Measurements from ENCODE around the gene LAMP5.

Gene LAMP5

DNA sequence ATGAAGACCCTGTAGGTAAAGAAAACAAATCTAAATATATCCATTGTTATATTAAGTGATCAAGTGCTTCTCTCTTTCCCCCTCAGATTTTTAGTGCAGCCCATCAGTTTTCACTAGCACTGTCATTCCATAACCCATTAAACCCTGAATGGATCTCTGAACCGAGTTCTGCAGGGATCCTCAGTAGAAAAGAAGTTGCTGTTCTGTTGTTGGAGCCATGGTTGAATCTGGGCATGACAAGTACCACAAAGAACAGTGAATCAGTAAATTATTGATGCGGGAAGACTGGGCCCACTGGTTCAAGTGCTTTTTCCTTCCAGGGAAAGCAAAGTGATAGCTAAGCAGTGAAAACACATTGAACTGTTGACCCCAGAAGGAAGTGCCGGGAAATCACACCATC, 60.4 kb downstream of the LAMP5 start:
- no peak overlapping the region for H3K27ac ChIP-seq
- TF ChIP-seq, protein P1, sequence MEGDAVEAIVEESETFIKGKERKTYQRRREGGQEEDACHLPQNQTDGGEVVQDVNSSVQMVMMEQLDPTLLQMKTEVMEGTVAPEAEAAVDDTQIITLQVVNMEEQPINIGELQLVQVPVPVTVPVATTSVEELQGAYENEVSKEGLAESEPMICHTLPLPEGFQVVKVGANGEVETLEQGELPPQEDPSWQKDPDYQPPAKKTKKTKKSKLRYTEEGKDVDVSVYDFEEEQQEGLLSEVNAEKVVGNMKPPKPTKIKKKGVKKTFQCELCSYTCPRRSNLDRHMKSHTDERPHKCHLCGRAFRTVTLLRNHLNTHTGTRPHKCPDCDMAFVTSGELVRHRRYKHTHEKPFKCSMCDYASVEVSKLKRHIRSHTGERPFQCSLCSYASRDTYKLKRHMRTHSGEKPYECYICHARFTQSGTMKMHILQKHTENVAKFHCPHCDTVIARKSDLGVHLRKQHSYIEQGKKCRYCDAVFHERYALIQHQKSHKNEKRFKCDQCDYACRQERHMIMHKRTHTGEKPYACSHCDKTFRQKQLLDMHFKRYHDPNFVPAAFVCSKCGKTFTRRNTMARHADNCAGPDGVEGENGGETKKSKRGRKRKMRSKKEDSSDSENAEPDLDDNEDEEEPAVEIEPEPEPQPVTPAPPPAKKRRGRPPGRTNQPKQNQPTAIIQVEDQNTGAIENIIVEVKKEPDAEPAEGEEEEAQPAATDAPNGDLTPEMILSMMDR (conservative IDR thresholded peaks at IDR 0.05): no peak
- TF ChIP-seq ZFX (IDR thresholded peaks at IDR 0.05): no peak

DNA sequence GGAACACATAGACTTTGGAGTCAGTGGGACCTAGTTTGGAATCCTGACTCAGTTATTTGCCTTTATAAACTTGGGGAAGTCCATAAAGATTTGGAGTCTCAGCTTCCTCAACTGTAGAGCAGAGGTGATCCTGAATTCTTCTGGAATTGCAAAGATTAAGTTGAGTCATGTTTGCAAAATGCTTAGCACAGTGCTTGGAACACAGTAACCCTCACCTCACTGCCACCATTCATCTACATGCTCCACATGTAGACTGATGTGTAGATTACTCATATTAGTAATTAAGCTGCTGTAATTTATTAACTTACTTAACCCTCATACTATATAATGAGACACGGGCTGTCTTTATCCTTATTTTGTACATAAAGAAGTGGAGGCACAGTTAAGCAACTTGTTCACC, 61.4 kb downstream of the LAMP5 start:
- no peak overlapping the region for H3K27ac ChIP-seq
- TF ChIP-seq, protein P1 (conservative IDR thresholded peaks at IDR 0.05): no peak
- TF ChIP-seq ZFX (IDR thresholded peaks at IDR 0.05): no peak

DNA sequence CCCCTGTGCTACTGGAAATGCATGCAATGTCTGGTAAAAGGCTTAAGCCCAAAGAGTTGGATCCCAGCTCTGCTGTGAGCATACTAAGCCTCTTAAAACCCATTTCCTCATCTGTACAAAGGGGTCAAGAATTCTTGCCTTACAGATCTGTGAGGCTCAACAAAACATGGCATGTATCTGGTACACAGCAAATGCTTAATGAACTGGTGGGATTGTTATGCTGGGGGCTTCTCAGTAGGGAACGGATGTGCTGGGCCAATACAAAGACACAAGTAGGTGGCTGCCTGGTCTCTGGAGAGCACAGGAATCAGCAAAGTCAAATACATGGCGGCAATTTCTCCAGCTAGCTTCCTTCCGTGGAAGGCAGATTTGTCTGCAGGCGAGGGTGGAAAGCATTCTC, 62.3 kb downstream of the LAMP5 start:
- TF ChIP-seq ZFX (IDR thresholded peaks at IDR 0.05): no peak
- TF ChIP-seq, protein P1 (conservative IDR thresholded peaks at IDR 0.05): no peak
- no peak overlapping the region for H3K27ac ChIP-seq

DNA sequence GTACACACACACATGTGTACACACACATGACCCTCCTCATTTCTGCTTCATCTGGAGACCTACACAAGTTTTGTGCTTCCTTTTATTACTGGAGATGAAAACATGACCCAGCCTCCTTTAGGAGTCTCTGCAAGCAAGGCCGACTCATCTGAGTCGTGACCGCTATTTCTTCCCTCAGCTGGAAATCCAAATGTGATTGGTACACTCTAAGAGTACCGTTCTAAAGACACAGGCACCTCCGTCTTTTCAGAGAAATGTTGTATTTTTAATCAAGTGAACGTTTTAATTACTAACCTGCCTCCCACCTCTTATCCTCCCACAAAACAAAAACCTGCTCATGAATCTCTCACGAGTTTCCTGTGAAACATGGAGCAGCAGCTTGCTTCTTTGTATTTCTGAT, 63.0 kb downstream of the LAMP5 start:
- TF ChIP-seq ZFX (IDR thresholded peaks at IDR 0.05): no peak
- TF ChIP-seq, protein P1 (conservative IDR thresholded peaks at IDR 0.05): no peak
- no peak overlapping the region for H3K27ac ChIP-seq

DNA sequence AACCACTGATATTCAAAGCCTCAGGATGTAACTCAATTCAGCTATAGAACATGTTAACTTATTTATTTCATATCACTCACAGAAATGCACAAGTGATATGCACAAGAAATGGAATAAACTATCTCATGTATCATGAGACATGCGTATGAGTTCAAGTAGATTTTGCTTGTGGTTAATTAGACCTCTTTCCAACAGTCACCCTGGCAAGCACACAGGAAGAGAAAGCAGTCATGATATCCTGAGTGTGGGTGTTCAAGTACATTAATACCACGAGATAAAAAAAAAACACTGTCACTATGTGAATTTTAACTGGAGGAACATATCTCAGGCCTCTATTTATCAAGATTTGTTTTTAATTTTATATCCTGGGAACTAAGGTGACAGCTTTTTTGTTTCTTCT, 64.2 kb downstream of the LAMP5 start:
- TF ChIP-seq, protein P1 (conservative IDR thresholded peaks at IDR 0.05): no peak
- no peak for TF ChIP-seq ZFX (IDR thresholded peaks at IDR 0.05)
- H3K27ac ChIP-seq: no peak overlapping the region

Data from C4-2B (cell line).